GM18517 (cell line): ENCODE results near the gene FNDC3B.

Source experiments
- ATAC-seq: cut with Tn5 transposase; IDR thresholded peaks from one replicate; pipeline ENCODE4 v1.9.1; 2021; ENCODE audit warnings: mild to moderate bottlenecking, moderate library complexity; ENCODE audit not compliant: unreplicated experiment

Gene FNDC3B

GRCh38 chr3:172163320-172163719 lies 123.9 kb downstream of the FNDC3B start:
- ATAC-seq, result no peak

DNA sequence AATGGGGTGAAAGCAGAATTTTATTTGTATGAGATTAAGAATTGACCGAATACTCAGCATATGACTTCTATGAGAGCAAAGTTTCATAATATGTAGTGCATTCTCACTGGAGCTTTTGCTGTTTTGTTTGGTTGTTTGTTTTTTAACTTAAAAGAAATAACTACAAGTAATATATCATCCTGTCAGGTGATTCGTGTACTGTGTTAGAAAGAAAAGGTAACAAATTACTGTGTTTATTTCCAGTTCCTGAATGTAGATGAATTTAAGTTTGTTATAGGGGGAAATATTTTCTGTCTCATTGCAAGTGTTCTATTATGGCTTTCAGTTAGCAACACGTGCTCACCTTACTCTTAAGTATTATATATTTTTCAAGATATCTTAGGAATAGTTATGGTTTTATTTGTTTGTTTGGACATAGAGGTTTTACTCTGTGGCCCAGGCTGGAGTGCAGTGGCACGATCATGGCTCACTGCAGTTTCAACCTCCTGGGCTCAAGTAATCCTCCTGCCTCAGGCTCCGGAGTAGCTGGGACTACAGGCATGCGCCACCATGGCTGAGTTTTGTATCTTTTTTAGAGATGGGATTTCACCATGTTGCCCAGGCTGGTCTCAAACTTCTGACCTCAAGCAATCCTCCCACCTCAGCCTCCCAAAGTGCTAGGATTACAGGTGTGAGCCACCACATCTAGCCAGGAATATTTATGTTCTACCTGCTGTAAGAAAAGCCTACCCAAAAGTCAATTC lies 125.4 kb downstream of the FNDC3B start:
- ATAC-seq, result no peak

- no peak for ATAC-seq
These were observed 126.9 kb downstream of the FNDC3B start for GRCh38 chr3:172166261-172166660.

- no peak for ATAC-seq
These were observed 127.5 kb downstream of the FNDC3B start for GRCh38 chr3:172166890-172167289.

DNA sequence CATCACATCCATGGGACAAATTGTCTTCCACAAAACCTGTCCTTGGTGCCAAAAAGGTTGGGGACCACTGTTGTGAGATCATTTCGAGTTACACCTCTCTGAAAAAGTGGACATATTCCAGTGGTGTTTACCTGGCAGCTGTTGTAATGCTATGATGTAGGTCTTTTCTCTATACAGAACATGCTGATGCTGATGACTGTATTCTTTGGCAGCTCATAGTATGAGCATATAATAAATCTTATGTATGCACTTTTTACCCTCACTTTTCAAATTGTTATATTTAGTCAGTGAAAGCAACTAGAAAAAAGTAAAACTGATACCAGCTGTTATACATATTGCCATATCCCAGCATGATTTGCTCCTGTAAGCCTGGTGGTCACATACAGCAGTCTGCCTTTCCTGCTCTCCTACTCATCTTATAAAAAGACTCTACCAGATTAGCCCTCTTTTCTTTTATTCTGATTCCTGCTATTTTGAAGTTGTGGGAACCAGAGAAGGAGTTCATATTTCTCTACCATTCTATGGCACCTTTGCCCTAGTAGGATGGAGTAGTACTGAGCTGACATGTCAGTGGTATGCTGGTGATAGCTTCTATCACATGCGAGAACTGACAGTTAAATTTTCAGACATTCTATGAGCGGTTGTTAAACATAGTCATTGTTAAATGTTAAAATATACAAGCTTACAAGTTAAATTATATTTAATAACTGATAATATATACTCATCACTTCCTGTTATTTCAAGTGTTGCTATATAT lies 128.7 kb downstream of the FNDC3B start:
- ATAC-seq, result no peak

DNA sequence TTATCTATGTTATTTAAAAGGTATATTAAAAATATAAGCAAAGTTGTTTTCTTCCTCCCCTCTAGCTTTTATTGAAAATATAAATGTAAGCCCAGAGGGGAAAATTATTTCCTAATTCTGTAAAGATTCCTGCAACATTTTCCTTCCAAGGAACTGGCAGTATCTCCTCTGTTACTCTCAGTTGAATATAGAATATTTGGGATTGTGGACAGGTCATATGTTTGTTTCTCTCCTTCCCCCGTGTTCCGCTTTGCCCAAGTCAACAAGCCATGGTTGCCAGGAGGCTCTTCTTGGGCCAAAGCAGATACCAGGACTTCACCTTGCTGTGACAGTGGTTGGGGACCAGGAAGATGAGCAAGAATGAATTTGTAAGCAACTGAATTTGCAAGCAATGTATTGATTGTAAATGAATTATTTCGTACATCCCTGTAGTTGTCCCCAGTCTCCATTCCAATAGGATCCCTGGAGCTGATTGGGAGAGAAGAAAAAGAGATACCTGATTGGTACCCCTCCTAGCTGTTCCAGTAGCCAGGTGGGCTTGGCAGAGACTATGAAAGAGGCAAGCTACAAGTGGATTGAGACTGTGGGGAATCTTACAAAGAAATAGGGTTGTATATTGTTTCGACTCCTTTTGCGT lies 130.8 kb downstream of the FNDC3B start:
- ATAC-seq, result no peak

- ATAC-seq, result no peak
These were observed 131.5 kb downstream of the FNDC3B start for GRCh38 chr3:172170841-172171240.

- no peak for ATAC-seq
These were observed 132.2 kb downstream of the FNDC3B start for GRCh38 chr3:172171396-172172075.

GRCh38 chr3:172173316-172174254 lies 134.2 kb downstream of the FNDC3B start:
- ATAC-seq, result no peak

- no peak for ATAC-seq
These were observed 135.3 kb downstream of the FNDC3B start for GRCh38 chr3:172174513-172175253.

DNA sequence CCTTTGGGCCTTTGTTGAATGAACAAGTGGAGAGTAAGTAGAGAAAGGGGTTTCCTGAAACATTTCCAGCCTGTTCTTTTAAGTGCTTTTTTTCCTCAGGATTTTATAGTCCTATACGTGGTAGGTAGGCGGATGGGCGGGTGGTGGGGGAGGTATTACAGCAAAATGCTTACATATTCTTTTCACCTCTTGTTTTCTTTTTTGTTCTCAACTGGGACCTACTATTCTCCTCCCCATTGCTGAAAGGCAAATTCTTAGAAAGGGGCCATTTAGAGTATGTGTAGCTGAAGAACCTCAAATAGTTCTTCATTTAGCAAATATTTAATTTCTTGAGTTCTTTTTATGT lies 135.8 kb downstream of the FNDC3B start:
- no peak for ATAC-seq

DNA sequence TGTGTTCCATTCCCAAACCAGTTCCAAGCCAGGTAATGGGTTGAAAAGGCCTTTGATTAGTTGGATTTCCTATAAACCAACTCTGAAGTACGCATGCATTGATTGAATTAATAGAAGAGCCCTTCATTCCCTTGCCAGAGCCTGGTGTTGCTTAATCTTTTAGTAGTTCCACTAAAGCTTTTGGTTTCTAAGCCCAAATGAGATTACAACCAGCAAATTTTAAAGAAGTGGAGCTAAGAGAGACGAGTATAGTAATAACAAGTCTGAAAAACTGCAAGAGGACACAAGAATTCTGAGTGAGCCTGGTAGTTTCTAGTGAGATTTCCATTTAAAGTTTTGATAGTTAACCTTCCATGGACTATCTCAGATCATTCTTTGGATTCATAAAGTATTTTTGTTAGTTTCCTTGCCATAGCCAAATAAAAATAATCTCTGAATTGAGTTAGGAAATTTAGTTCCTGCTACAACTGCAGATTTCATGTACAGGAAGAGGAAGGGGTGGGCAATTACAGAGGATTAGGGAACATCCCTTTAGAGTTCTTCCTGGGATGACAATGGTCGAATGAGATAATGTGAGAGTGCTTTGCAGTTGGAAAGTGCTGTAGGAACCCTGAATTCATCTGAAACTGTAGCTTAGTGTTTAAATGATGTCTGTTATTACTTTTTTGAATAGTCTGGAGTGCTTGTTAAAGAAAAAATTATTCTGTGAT lies 136.8 kb downstream of the FNDC3B start:
- ATAC-seq, result no peak

DNA sequence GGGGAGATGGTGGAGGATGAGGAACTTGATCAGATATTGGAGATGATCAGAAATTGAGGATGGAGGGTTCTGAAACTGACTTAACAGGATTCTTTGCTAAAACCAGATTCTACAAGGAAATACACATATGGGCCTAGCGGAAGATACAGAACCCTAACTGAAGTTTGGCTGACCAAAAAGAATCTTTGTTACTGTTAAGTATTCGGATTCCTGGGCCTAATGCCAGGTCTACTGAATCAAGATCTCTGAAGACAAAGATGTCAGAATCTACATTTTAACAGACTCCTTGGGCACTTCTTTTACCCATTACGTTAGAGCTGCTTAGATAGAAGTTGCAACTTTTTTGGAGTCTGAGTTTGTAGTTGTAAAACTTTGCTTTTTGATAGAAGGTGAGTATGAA lies 137.7 kb downstream of the FNDC3B start:
- ATAC-seq, result no peak

GRCh38 chr3:172177803-172178316 lies 138.5 kb downstream of the FNDC3B start:
- ATAC-seq, result no peak

DNA sequence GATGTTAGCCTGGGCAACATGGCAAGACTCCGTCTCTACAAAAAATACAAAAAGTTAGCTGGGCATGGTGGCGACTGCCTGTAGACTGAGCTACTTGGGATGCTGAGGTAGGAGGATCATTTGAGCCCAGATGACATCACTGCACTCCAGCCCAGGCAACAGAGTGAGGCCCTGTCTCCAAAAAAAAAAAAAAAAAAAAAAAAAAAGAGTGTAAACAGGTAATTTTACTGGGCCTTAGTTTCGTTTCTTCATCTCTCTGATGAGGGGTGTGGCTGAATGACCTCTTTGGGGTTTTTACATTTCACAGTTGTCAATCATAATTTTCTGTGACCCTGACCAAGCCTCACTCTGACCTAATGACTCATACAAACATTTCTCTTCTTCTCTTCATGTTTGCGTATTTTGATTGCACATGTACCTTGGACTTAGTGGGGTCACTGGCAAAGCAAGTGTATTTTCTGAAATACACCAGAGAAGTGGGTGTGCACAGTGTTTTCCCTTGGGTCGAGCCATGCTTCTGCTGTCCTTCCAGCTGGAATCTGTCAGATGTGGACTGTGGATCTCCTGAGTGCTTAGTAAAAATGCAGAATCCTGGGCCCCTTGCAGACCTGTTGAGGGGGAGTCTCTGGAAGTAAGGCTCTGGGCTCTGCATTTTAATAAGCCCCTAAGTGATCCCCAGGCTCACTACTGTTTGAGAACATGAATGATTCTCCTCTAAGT lies 140.5 kb downstream of the FNDC3B start:
- ATAC-seq, result no peak

DNA sequence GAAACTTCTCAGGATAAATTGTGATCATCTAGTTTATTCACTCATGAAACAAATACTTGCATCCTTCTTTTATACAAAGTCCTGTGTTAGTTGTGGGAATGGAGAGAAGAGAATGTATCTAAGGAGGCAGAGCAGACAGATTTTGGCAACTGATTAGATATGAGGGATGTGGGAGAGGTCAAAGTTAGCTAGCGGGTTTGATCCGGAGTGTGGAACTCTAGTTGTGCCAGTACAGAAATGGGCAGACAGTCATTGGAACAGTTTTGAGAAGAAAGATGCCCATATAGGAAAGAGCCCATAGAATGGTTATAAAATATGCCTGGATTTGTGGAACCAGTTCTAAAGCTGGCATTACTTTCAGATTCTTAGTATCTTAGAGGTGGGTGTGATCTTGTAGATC lies 141.1 kb downstream of the FNDC3B start:
- no peak for ATAC-seq

GRCh38 chr3:172181932-172182586 lies 142.7 kb downstream of the FNDC3B start:
- ATAC-seq, result no peak

- ATAC-seq, result no peak
These were observed 143.4 kb downstream of the FNDC3B start for GRCh38 chr3:172182797-172183196.
